Measurements from ENCODE around the gene SLC51A. TPM values are rescaled to one million over a fixed set of nuclear protein-coding genes. Genes with fewer than 3 reads are reported as not detected.

The SLC51A gene
- total RNA-seq, 1 donor = not detected

DNA sequence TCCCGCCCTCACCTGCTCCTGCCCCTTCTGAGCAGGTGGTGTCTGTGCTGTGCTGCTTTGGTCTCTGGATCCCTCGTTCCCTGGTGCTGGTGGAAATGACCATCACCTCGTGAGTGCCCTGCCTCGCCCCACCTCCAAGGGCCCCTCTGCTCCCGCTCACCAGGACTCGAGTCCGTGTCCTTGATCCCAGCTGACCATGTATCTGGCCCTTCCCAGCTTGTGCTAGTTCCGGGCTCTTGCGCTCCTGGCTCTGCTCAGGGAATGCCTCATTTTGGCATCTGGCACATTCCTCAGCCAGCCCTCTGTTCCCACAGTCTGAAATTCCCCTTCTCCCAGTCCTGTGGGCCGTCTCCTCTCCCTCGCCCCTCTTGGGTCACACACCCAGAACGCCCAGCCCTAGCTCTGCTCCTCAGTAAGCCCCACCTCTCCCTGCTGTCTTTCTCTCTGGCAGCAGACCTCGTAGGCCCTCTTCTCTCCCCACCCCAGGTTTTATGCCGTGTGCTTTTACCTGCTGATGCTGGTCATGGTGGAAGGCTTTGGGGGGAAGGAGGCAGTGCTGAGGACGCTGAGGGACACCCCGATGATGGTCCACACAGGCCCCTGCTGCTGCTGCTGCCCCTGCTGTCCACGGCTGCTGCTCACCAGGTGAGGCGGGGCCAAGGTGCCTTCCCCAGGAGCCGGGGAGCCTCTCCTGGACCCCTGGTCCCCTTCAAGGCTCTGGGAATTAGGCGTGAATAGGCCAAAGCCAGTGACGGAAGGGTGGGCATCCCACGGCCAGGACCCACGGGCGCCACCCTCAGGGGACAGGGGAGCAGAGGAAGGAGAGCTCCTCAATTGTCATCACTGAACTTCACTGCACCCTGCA is 11.5 kb downstream of the SLC51A start:
- Histone ChIP-seq H4K20me1 (ENCODE audit: insufficient read depth, low read length) (peaks cover 2% of the 10 kb centered on the region), H3K27me3 (ENCODE audit: insufficient read depth, low read length) (peaks cover 14% of the 10 kb centered on the region), H3K4me1 (ENCODE audit: insufficient read depth, low read length) (peaks cover 3% of the 10 kb centered on the region), H3K27ac (ENCODE audit: low read depth, low read length) (no peak overlapping the region), H3K36me3 (ENCODE audit: insufficient read depth, low read length) (no peaks in the 10 kb centered on the region), H3K4me2 (ENCODE audit: insufficient read depth, low read length) (no peak overlapping the region), H3K4me3 (ENCODE audit: insufficient read depth, low read length) (peak overlapping the region; percentile 22), H3K9me3 (ENCODE audit: low read depth, low read length) (no peaks in the 10 kb centered on the region), H3K79me2 (ENCODE audit: insufficient read depth, low read length) (no peaks in the 10 kb centered on the region), H2AFZ (ENCODE audit: low read length) (no peak overlapping the region)
- TF ChIP-seq CTCF (IDR thresholded peaks at IDR 0.05; ENCODE audit: extremely low read depth, low read depth, low read length) = no peak
- DNase-seq (ENCODE audit: insufficient read length, low spot score, missing footprints) = peak; percentile 94

GRCh38 chr3:196232154-196232881 is 16.0 kb downstream of the SLC51A start:
- DNase-seq (ENCODE audit: insufficient read length, low spot score, missing footprints) = no peak
- no peak overlapping the region for H3K27ac ChIP-seq (ENCODE audit: low read depth, low read length)
- peaks cover 2% of the 10 kb centered on the region for H4K20me1 ChIP-seq (ENCODE audit: insufficient read depth, low read length)
- no peaks in the 10 kb centered on the region for H3K9me3 ChIP-seq (ENCODE audit: low read depth, low read length)
- H2AFZ ChIP-seq (ENCODE audit: low read length) = no peak overlapping the region
- no peak overlapping the region for H3K4me3 ChIP-seq (ENCODE audit: insufficient read depth, low read length)
- H3K4me1 ChIP-seq (ENCODE audit: insufficient read depth, low read length) = no peaks in the 10 kb centered on the region
- H3K79me2 ChIP-seq (ENCODE audit: insufficient read depth, low read length) = no peaks in the 10 kb centered on the region
- H3K27me3 ChIP-seq (ENCODE audit: insufficient read depth, low read length) = peaks cover 11% of the 10 kb centered on the region
- peaks cover 18% of the 10 kb centered on the region for H3K36me3 ChIP-seq (ENCODE audit: insufficient read depth, low read length)
- TF ChIP-seq CTCF (IDR thresholded peaks at IDR 0.05; ENCODE audit: extremely low read depth, low read depth, low read length) = no peak
- H3K4me2 ChIP-seq (ENCODE audit: insufficient read depth, low read length) = no peak overlapping the region

GRCh38 chr3:196232882-196233251 is 16.5 kb downstream of the SLC51A start:
- H3K4me3 ChIP-seq (ENCODE audit: insufficient read depth, low read length) = no peak overlapping the region
- H3K79me2 ChIP-seq (ENCODE audit: insufficient read depth, low read length) = no peaks in the 10 kb centered on the region
- H3K4me2 ChIP-seq (ENCODE audit: insufficient read depth, low read length) = no peak overlapping the region
- H3K27ac ChIP-seq (ENCODE audit: low read depth, low read length) = no peak overlapping the region
- H2AFZ ChIP-seq (ENCODE audit: low read length) = no peak overlapping the region
- H3K36me3 ChIP-seq (ENCODE audit: insufficient read depth, low read length) = peaks cover 23% of the 10 kb centered on the region
- H3K4me1 ChIP-seq (ENCODE audit: insufficient read depth, low read length) = no peaks in the 10 kb centered on the region
- H3K9me3 ChIP-seq (ENCODE audit: low read depth, low read length) = no peaks in the 10 kb centered on the region
- peaks cover 2% of the 10 kb centered on the region for H4K20me1 ChIP-seq (ENCODE audit: insufficient read depth, low read length)
- peaks cover 5% of the 10 kb centered on the region for H3K27me3 ChIP-seq (ENCODE audit: insufficient read depth, low read length)
- DNase-seq (ENCODE audit: insufficient read length, low spot score, missing footprints) = no peak
- TF ChIP-seq CTCF (IDR thresholded peaks at IDR 0.05; ENCODE audit: extremely low read depth, low read depth, low read length) = no peak
